ENCODE data around the gene NKX2-1. TPM values are rescaled to one million over a fixed set of nuclear protein-coding genes. Genes with fewer than 3 reads are reported as not detected.

Gene NKX2-1
- total RNA-seq, 1 experiment from 2014 or later: not detected

GRCh38 chr14:36474593-36474992 lies 45.4 kb downstream of the NKX2-1 start:
- Histone ChIP-seq H3K9me2 (replicated peaks; ENCODE audit: low read length) (no peaks in the 10 kb centered on the region), H3K79me2 (ENCODE audit: low read length) (no peaks in the 10 kb centered on the region), H4K20me1 (ENCODE audit: low read length) (no peaks in the 10 kb centered on the region), H3K36me3 (ENCODE audit: low read depth, low read length) (no peaks in the 10 kb centered on the region), H3K9me3 (ENCODE audit: low read length) (no peaks in the 10 kb centered on the region), H3F3A (ENCODE audit: low read length, unreplicated experiment) (no peaks in the 10 kb centered on the region), H3K27me3 (ENCODE audit: low read length) (peaks cover 40% of the 10 kb centered on the region), H3K4me2 (ENCODE audit: low read length) (no peak overlapping the region), H3K4me1 (ENCODE audit: insufficient read depth, low read length) (peaks cover 20% of the 10 kb centered on the region), H3K9ac (ENCODE audit: low read length) (no peak overlapping the region), H2AFZ (ENCODE audit: low read length) (no peak overlapping the region), H3K27ac (ENCODE audit: low read length) (no peak overlapping the region), H3K4me3 (ENCODE audit: low read length) (no peak overlapping the region)
- no peak for DNase-seq
- ChIA-PET CTCF (no interaction called here), POLR2A (ENCODE audit: unreplicated experiment) (no interaction called here)
- no peak for ATAC-seq
- intact Hi-C loops (cut with micrococcal nuclease): no loop called here
- no peak for TF ChIP-seq EZH2 (IDR thresholded peaks at IDR 0.05; ENCODE audit: low read length, unreplicated experiment)
- TF ChIP-seq EZH2phosphoT487 (IDR thresholded peaks at IDR 0.05; ENCODE audit: borderline replicate concordance, low read length): no peak
- TF ChIP-seq, protein P1, sequence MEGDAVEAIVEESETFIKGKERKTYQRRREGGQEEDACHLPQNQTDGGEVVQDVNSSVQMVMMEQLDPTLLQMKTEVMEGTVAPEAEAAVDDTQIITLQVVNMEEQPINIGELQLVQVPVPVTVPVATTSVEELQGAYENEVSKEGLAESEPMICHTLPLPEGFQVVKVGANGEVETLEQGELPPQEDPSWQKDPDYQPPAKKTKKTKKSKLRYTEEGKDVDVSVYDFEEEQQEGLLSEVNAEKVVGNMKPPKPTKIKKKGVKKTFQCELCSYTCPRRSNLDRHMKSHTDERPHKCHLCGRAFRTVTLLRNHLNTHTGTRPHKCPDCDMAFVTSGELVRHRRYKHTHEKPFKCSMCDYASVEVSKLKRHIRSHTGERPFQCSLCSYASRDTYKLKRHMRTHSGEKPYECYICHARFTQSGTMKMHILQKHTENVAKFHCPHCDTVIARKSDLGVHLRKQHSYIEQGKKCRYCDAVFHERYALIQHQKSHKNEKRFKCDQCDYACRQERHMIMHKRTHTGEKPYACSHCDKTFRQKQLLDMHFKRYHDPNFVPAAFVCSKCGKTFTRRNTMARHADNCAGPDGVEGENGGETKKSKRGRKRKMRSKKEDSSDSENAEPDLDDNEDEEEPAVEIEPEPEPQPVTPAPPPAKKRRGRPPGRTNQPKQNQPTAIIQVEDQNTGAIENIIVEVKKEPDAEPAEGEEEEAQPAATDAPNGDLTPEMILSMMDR (conservative IDR thresholded peaks at IDR 0.05; ENCODE audit: low read depth, low read length): no peak
- BruUV-seq (replicated peaks): no TSS peak

GRCh38 chr14:36471431-36471830 lies 48.6 kb downstream of the NKX2-1 start:
- H3K36me3 ChIP-seq (ENCODE audit: low read depth, low read length): no peaks in the 10 kb centered on the region

DNA sequence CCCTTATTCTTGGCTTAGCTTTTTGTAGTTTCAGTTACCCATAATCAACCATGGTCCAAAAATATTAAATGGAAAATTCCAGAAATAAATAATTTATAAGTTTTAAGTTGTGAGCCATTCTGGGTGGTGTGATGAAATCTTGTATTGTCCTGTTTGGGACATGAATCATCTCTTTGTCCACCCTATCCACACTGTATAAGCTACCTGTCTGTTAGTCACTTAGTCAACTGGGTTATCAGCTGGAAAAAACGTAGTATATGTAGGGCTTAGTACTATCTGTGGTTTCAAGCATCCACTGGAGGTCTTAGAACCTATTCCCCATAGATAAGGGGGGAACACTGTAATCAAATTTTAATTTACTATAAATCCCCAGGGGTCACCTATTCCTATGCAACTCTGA lies 52.7 kb downstream of the NKX2-1 start:
- Histone ChIP-seq H3K36me3 (ENCODE audit: low read depth, low read length) (no peaks in the 10 kb centered on the region), H2AFZ (ENCODE audit: low read length) (no peak overlapping the region), H3K9ac (ENCODE audit: low read length) (no peak overlapping the region), H3K27ac (ENCODE audit: low read length) (no peak overlapping the region), H3K79me2 (ENCODE audit: low read length) (no peaks in the 10 kb centered on the region), H3K27me3 (ENCODE audit: low read length) (peaks cover 86% of the 10 kb centered on the region), H3K4me3 (ENCODE audit: low read length) (no peak overlapping the region), H3F3A (ENCODE audit: low read length, unreplicated experiment) (no peaks in the 10 kb centered on the region), H3K4me1 (ENCODE audit: insufficient read depth, low read length) (no peaks in the 10 kb centered on the region), H4K20me1 (ENCODE audit: low read length) (no peaks in the 10 kb centered on the region), H3K9me2 (replicated peaks; ENCODE audit: low read length) (no peaks in the 10 kb centered on the region), H3K4me2 (ENCODE audit: low read length) (no peak overlapping the region), H3K9me3 (ENCODE audit: low read length) (no peaks in the 10 kb centered on the region)
- POLR2A ChIA-PET (ENCODE audit: unreplicated experiment): interaction anchor here (0.6 kb wide), 1 partner anchor 387 kb away, joined by 4 read pairs; no protein-coding TSS in a partner anchor
- DNase-seq (peak; percentile 35), ATAC-seq (no peak)
- no TSS peak for BruUV-seq (replicated peaks)
- no peak for TF ChIP-seq EZH2phosphoT487 (IDR thresholded peaks at IDR 0.05; ENCODE audit: borderline replicate concordance, low read length)
- TF ChIP-seq, protein P1 (conservative IDR thresholded peaks at IDR 0.05; ENCODE audit: low read depth, low read length): no peak
- TF ChIP-seq EZH2 (IDR thresholded peaks at IDR 0.05; ENCODE audit: low read length, unreplicated experiment): no peak
- CTCF ChIA-PET: no interaction called here
- intact Hi-C loops (cut with micrococcal nuclease): no loop called here

More at GRCh38 chr14:36471431-36471830, 48.6 kb downstream of the NKX2-1 start:
- CTCF ChIA-PET: no interaction called here
- Histone ChIP-seq H3K9me2 (replicated peaks; ENCODE audit: low read length) (no peaks in the 10 kb centered on the region), H3K9ac (ENCODE audit: low read length) (no peak overlapping the region), H3K27ac (ENCODE audit: low read length) (no peak overlapping the region), H4K20me1 (ENCODE audit: low read length) (no peaks in the 10 kb centered on the region), H3F3A (ENCODE audit: low read length, unreplicated experiment) (no peaks in the 10 kb centered on the region), H3K4me1 (ENCODE audit: insufficient read depth, low read length) (no peaks in the 10 kb centered on the region), H3K4me3 (ENCODE audit: low read length) (no peak overlapping the region), H3K27me3 (ENCODE audit: low read length) (peaks cover 68% of the 10 kb centered on the region), H3K79me2 (ENCODE audit: low read length) (no peaks in the 10 kb centered on the region), H2AFZ (ENCODE audit: low read length) (no peak overlapping the region), H3K4me2 (ENCODE audit: low read length) (no peak overlapping the region), H3K9me3 (ENCODE audit: low read length) (no peaks in the 10 kb centered on the region)
- ATAC-seq (no peak), DNase-seq (no peak)
- intact Hi-C loops (cut with micrococcal nuclease): no loop called here
- no TSS peak for BruUV-seq (replicated peaks)
- TF ChIP-seq EZH2phosphoT487 (IDR thresholded peaks at IDR 0.05; ENCODE audit: borderline replicate concordance, low read length): no peak
- TF ChIP-seq EZH2 (IDR thresholded peaks at IDR 0.05; ENCODE audit: low read length, unreplicated experiment): no peak
- TF ChIP-seq, protein P1 (conservative IDR thresholded peaks at IDR 0.05; ENCODE audit: low read depth, low read length): no peak
- POLR2A ChIA-PET (ENCODE audit: unreplicated experiment): no interaction called here

Other genes with a start within 250 kb of the NKX2-1 start
- gene MBIP, start 199.6 kb downstream of the NKX2-1 start, total RNA-seq (2014; rRNA removed): 7.8 and 8.5 TPM in 2 replicates
- gene NKX2-8, start 62.4 kb upstream of the NKX2-1 start, total RNA-seq (2014; rRNA removed): not detected in 2 replicates
- 14.3 and 14.9 TPM in 2 replicates for gene PAX9, start 141.6 kb upstream of the NKX2-1 start, total RNA-seq (2014; rRNA removed)

All from PC-3 (cell line).